ENCODE measurements around the gene RET.

The RET gene

GRCh38 chr10:43172645-43173044 lies 95.8 kb downstream of the RET start:
- no peak for DNase-seq (ENCODE audit: low read depth)

- DNase-seq (ENCODE audit: low read depth): no peak
Measured at GRCh38 chr10:43173120-43173519, 96.3 kb downstream of the RET start.

- no peak for DNase-seq (ENCODE audit: low read depth)
Measured at GRCh38 chr10:43174969-43175368, 98.1 kb downstream of the RET start.

- no peak for DNase-seq (ENCODE audit: low read depth)
Measured at GRCh38 chr10:43176271-43176670, 99.4 kb downstream of the RET start.

GRCh38 chr10:43177595-43177994 lies 100.7 kb downstream of the RET start:
- DNase-seq (ENCODE audit: low read depth): no peak

Data from stimulated activated CD8-positive, alpha-beta memory T cell treated with anti-CD3 and anti-CD28 coated beads, Interleukin-12 subunit alpha, Interleukin-12 subunit beta, amount 100 ng/mL, for 4 hours (primary cell).